ENCODE data around the gene GALNT8.

DNA sequence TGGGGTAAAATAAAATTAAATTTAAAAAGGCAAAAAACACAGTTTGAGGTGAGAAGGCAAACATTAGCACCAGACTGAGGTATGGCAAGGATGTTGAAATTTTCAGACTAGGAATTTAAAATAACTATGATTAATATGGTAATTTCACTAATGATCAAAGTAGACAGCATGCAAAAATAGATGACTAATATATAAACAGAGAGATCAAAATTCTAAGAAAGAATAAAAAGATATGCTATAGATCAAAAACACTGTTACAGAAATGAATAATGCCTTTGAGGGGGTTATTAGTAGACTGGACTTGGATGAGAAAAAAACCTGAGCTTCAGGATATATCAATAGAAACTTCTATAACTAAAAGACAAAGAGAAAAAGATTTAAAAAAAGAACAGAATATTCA is 14.4 kb upstream of the GALNT8 start:
- TF ChIP-seq CSDC2 (CRISPR knock-in tag; IDR thresholded peaks at IDR 0.05) (no peak), BACH2 (CRISPR knock-in tag; IDR thresholded peaks at IDR 0.05; ENCODE audit: borderline replicate concordance) (no peak), ISL1 (CRISPR knock-in tag; IDR thresholded peaks at IDR 0.05) (no peak), SNAI2 (CRISPR knock-in tag; IDR thresholded peaks at IDR 0.05) (no peak), RARB (CRISPR knock-in tag; IDR thresholded peaks at IDR 0.05) (no peak), ZC3H10 (CRISPR knock-in tag; IDR thresholded peaks at IDR 0.05) (no peak), ZFP30 (CRISPR knock-in tag; IDR thresholded peaks at IDR 0.05) (no peak), TOX (CRISPR knock-in tag; IDR thresholded peaks at IDR 0.05; ENCODE audit: borderline replicate concordance) (no peak), ZNF8 (CRISPR knock-in tag; IDR thresholded peaks at IDR 0.05) (no peak)
- TF ChIP-seq, protein P1, sequence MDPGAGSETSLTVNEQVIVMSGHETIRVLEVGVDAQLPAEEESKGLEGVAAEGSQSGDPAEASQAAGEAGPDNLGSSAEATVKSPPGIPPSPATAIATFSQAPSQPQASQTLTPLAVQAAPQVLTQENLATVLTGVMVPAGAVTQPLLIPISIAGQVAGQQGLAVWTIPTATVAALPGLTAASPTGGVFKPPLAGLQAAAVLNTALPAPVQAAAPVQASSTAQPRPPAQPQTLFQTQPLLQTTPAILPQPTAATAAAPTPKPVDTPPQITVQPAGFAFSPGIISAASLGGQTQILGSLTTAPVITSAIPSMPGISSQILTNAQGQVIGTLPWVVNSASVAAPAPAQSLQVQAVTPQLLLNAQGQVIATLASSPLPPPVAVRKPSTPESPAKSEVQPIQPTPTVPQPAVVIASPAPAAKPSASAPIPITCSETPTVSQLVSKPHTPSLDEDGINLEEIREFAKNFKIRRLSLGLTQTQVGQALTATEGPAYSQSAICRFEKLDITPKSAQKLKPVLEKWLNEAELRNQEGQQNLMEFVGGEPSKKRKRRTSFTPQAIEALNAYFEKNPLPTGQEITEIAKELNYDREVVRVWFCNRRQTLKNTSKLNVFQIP (CRISPR knock-in tag; IDR thresholded peaks at IDR 0.05; ENCODE audit: borderline replicate concordance, low read depth): no peak
- TF ChIP-seq, protein P2, sequence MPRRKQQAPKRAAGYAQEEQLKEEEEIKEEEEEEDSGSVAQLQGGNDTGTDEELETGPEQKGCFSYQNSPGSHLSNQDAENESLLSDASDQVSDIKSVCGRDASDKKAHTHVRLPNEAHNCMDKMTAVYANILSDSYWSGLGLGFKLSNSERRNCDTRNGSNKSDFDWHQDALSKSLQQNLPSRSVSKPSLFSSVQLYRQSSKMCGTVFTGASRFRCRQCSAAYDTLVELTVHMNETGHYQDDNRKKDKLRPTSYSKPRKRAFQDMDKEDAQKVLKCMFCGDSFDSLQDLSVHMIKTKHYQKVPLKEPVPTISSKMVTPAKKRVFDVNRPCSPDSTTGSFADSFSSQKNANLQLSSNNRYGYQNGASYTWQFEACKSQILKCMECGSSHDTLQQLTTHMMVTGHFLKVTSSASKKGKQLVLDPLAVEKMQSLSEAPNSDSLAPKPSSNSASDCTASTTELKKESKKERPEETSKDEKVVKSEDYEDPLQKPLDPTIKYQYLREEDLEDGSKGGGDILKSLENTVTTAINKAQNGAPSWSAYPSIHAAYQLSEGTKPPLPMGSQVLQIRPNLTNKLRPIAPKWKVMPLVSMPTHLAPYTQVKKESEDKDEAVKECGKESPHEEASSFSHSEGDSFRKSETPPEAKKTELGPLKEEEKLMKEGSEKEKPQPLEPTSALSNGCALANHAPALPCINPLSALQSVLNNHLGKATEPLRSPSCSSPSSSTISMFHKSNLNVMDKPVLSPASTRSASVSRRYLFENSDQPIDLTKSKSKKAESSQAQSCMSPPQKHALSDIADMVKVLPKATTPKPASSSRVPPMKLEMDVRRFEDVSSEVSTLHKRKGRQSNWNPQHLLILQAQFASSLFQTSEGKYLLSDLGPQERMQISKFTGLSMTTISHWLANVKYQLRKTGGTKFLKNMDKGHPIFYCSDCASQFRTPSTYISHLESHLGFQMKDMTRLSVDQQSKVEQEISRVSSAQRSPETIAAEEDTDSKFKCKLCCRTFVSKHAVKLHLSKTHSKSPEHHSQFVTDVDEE (CRISPR knock-in tag; IDR thresholded peaks at IDR 0.05): no peak
- TF ChIP-seq, protein P3, sequence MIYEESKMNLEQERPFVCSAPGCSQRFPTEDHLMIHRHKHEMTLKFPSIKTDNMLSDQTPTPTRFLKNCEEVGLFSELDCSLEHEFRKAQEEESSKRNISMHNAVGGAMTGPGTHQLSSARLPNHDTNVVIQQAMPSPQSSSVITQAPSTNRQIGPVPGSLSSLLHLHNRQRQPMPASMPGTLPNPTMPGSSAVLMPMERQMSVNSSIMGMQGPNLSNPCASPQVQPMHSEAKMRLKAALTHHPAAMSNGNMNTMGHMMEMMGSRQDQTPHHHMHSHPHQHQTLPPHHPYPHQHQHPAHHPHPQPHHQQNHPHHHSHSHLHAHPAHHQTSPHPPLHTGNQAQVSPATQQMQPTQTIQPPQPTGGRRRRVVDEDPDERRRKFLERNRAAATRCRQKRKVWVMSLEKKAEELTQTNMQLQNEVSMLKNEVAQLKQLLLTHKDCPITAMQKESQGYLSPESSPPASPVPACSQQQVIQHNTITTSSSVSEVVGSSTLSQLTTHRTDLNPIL (CRISPR knock-in tag; IDR thresholded peaks at IDR 0.05; ENCODE audit: low read depth): no peak
